ENCODE data around the gene SIRT4. TPM values are rescaled to one million over a fixed set of nuclear protein-coding genes. Genes with fewer than 3 reads are reported as not detected.

Gene SIRT4
- total and polyA plus RNA-seq, 2 of the 13 experiments (the other 11 are each of a cell fraction or from before 2014, with no cell fraction given), result 3.4 to 5.8 TPM

GRCh38 chr12:120292661-120293531, 9.2 kb upstream of the SIRT4 start, which contains the start of gene RNU4-1 (continued):
- TF ChIP-seq ZNF709 (CRISPR knock-in tag; IDR thresholded peaks at IDR 0.05) (no peak), ZNF609 (CRISPR knock-in tag; IDR thresholded peaks at IDR 0.05; ENCODE audit: borderline replicate concordance) (no peak; the same call in 1 of the 2 replicates), SP1 (IDR thresholded peaks at IDR 0.05) (no peak), SP1 (CRISPR knock-in tag; IDR thresholded peaks at IDR 0.05) (peak; percentile 25; the same call in 1 of the 2 replicates), SP4 (CRISPR knock-in tag; IDR thresholded peaks at IDR 0.05) (peak; percentile 46; the same call in 1 of the 2 replicates), TFE3 (CRISPR knock-in tag; IDR thresholded peaks at IDR 0.05) (0 out of 2 replicates have a peak, but pooled peaks have one; percentile 69), SRY (CRISPR knock-in tag; IDR thresholded peaks at IDR 0.05) (peak; percentile 59; the same call in 1 of the 2 replicates), KDM5A (IDR thresholded peaks at IDR 0.05; ENCODE audit: borderline replicate concordance, low read length) (no peak; the same call in 1 of the 2 replicates), ZSCAN21 (CRISPR knock-in tag; IDR thresholded peaks at IDR 0.05; ENCODE audit: borderline replicate concordance) (no peak), ZNF205 (CRISPR knock-in tag; IDR thresholded peaks at IDR 0.05) (peak; percentile 80), ZNF879 (CRISPR knock-in tag; IDR thresholded peaks at IDR 0.05) (no peak), ZNF3 (CRISPR knock-in tag; IDR thresholded peaks at IDR 0.05) (no peak; the same call in 1 of the 2 replicates), MYC (CRISPR knock-in tag; IDR thresholded peaks at IDR 0.05; ENCODE audit: borderline replicate concordance) (no peak), ZNF431 (CRISPR knock-in tag; IDR thresholded peaks at IDR 0.05; ENCODE audit: borderline replicate concordance, low read depth) (no peak; the same call in 1 of the 2 replicates), HINFP (CRISPR knock-in tag; IDR thresholded peaks at IDR 0.05; ENCODE audit: low read depth) (no peak)

Measured in HepG2 (cell line).